ENCODE measurements around the gene CCNT1.

DNA sequence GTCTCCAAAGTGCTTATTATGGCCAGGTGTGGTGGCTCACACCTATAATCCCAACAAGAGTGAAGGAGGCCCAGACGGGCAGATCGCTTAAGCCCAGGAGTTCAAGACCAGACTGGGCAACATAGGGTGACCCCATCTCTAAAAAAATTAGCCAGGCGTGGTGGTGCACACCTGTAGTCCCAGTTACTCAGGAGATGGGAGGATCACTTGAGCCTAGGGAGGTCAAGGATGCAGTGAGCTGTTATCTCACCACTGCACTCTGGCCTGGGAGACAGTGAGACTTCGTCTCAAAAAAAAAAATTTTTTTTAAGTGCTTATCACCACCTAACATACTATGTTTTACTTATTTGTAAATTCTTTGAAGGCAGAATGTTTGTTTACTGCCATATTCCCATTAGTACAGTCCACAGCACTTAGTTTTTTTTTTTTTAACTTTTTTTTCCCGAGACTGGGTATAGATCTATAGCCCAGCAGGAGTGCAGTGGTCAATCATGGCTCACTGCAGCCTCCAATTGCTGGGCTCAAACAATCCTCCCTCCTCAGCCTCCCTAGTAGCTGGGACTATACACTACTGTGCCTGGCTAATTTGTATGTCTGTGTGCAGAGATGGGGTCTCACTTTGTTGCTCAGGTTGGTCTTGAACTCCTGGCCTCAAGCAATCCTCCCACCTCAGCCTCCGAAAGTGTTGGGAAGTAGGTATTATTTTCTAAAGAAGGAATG, 29.7 kb downstream of the CCNT1 start:
- no peak for TF ChIP-seq POLR2AphosphoS5 (IDR thresholded peaks at IDR 0.05; ENCODE audit: low read depth)
- TF ChIP-seq, protein P1, sequence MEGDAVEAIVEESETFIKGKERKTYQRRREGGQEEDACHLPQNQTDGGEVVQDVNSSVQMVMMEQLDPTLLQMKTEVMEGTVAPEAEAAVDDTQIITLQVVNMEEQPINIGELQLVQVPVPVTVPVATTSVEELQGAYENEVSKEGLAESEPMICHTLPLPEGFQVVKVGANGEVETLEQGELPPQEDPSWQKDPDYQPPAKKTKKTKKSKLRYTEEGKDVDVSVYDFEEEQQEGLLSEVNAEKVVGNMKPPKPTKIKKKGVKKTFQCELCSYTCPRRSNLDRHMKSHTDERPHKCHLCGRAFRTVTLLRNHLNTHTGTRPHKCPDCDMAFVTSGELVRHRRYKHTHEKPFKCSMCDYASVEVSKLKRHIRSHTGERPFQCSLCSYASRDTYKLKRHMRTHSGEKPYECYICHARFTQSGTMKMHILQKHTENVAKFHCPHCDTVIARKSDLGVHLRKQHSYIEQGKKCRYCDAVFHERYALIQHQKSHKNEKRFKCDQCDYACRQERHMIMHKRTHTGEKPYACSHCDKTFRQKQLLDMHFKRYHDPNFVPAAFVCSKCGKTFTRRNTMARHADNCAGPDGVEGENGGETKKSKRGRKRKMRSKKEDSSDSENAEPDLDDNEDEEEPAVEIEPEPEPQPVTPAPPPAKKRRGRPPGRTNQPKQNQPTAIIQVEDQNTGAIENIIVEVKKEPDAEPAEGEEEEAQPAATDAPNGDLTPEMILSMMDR (conservative IDR thresholded peaks at IDR 0.05; ENCODE audit: low read depth in 2 of 2), result no peak
- no peak for TF ChIP-seq JUNB (IDR thresholded peaks at IDR 0.05; ENCODE audit: unreplicated experiment)

Measured in GM23338 (cell line).